HL-60 (cell line): ENCODE measurements around the gene GNG2.
A peak's percentile ranks its signal among the peaks of the same experiment; 100 is the strongest.

Source experiments
- DNase-seq, 2 experiments: peaks; one replicate each; pipeline ENCODE4 v3.0.0-alpha.2; 2010 to 2020; ENCODE audit warnings: low read depth in 1 of 2, low spot score in 1 of 2
- H3K27ac ChIP-seq: fragments of 250-450 bp; sonication (Bioruptor Pico); replicated peaks from 2 replicates; pipeline ENCODE4 v1.5.1; 2020; ENCODE audit warnings: mild to moderate bottlenecking, moderate library complexity
- H3K27me3 ChIP-seq: fragments of 250-450 bp; sonication (Bioruptor Pico); 2 replicates; pipeline ENCODE4 v1.5.1; 2021; ENCODE audit warnings: mild to moderate bottlenecking, moderate library complexity; ENCODE audit not compliant: insufficient read depth, poor library complexity, severe bottlenecking
- H3K4me3 ChIP-seq: replicated peaks from 2 replicates; pipeline ENCODE4 v1.5.1; 2011; ENCODE audit warnings: mild to moderate bottlenecking, control low read depth, low read length; ENCODE audit not compliant: insufficient read depth
- GABPA ChIP-seq: IDR thresholded peaks from 2 replicates; pipeline ENCODE4 v1.6.1; 2012; ENCODE audit warnings: low read depth
- POLR2AphosphoS5 ChIP-seq: IDR thresholded peaks from 2 replicates; pipeline ENCODE4 v1.6.1; 2012; ENCODE audit warnings: low read depth
- SPI1 ChIP-seq: IDR thresholded peaks from 2 replicates; pipeline ENCODE4 v1.6.1; 2012; ENCODE audit warnings: low read depth, mild to moderate bottlenecking, borderline replicate concordance
- TF ChIP-seq, protein P1 (sequence below): IDR thresholded peaks from 2 replicates; pipeline ENCODE4 v1.6.1; 2012; ENCODE audit warnings: low read depth; ENCODE audit not compliant: insufficient replicate concordance
- TF ChIP-seq, protein P2 (sequence below): IDR thresholded peaks from one replicate; pipeline ENCODE4 v1.5.1; 2011; ENCODE audit warnings: low read length, control low read depth, inconsistent platforms; ENCODE audit not compliant: insufficient read depth

Gene GNG2

DNA sequence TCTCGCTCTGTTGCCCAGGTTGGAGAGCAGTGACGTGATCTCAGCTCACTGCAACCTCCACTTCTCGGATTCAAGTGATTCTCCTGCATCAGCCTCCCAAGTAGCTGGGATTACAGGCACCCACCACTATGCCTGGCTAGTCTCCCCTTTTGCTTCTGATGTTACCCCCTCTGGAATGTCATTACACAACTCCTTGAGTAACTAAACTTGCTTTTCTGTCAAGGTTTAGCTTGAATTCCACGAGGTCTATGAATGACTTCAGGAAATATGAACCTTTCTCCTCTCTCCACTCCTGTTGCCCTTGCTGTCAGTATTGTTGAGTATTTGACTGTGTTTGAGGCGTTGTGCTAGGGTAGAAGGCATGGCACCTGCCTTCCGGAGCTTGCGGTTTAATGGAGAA is 112.2 kb downstream of the GNG2 start:
- H3K27me3 ChIP-seq, result no peaks in the 10 kb centered on the region
- no peak overlapping the region for H3K4me3 ChIP-seq
- DNase-seq, result no peak
- TF ChIP-seq, protein P1, sequence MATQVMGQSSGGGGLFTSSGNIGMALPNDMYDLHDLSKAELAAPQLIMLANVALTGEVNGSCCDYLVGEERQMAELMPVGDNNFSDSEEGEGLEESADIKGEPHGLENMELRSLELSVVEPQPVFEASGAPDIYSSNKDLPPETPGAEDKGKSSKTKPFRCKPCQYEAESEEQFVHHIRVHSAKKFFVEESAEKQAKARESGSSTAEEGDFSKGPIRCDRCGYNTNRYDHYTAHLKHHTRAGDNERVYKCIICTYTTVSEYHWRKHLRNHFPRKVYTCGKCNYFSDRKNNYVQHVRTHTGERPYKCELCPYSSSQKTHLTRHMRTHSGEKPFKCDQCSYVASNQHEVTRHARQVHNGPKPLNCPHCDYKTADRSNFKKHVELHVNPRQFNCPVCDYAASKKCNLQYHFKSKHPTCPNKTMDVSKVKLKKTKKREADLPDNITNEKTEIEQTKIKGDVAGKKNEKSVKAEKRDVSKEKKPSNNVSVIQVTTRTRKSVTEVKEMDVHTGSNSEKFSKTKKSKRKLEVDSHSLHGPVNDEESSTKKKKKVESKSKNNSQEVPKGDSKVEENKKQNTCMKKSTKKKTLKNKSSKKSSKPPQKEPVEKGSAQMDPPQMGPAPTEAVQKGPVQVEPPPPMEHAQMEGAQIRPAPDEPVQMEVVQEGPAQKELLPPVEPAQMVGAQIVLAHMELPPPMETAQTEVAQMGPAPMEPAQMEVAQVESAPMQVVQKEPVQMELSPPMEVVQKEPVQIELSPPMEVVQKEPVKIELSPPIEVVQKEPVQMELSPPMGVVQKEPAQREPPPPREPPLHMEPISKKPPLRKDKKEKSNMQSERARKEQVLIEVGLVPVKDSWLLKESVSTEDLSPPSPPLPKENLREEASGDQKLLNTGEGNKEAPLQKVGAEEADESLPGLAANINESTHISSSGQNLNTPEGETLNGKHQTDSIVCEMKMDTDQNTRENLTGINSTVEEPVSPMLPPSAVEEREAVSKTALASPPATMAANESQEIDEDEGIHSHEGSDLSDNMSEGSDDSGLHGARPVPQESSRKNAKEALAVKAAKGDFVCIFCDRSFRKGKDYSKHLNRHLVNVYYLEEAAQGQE, result no peak
- TF ChIP-seq GABPA, result no peak
- TF ChIP-seq, protein P2, sequence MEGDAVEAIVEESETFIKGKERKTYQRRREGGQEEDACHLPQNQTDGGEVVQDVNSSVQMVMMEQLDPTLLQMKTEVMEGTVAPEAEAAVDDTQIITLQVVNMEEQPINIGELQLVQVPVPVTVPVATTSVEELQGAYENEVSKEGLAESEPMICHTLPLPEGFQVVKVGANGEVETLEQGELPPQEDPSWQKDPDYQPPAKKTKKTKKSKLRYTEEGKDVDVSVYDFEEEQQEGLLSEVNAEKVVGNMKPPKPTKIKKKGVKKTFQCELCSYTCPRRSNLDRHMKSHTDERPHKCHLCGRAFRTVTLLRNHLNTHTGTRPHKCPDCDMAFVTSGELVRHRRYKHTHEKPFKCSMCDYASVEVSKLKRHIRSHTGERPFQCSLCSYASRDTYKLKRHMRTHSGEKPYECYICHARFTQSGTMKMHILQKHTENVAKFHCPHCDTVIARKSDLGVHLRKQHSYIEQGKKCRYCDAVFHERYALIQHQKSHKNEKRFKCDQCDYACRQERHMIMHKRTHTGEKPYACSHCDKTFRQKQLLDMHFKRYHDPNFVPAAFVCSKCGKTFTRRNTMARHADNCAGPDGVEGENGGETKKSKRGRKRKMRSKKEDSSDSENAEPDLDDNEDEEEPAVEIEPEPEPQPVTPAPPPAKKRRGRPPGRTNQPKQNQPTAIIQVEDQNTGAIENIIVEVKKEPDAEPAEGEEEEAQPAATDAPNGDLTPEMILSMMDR, result no peak
- TF ChIP-seq POLR2AphosphoS5, result no peak
- no peak overlapping the region for H3K27ac ChIP-seq

DNA sequence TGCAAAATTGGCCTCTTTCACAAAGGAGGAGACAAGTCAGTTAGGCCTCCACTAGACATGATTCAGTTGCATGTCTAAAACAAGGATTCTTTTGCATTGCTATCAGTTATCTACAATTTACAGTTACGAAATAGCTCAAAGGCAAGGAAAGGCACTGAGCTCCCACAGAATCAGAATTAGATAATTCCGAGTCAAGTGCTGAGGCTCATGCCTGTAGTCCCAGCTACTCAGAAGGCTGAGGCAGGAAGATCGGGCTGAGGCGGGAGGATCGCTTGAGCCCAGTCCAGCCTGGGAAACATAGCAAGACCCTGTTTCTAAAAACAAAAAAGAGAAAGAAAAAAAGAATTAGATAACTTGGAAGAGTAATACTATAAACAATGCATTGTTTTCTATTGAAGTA is 116.7 kb downstream of the GNG2 start:
- H3K27me3 ChIP-seq, result no peaks in the 10 kb centered on the region
- TF ChIP-seq, protein P1, result no peak
- TF ChIP-seq SPI1, result no peak
- no peak for TF ChIP-seq POLR2AphosphoS5
- TF ChIP-seq GABPA, result no peak
- TF ChIP-seq, protein P2, result no peak
- DNase-seq, result no peak
- H3K4me3 ChIP-seq, result no peak overlapping the region
- no peak overlapping the region for H3K27ac ChIP-seq

DNA sequence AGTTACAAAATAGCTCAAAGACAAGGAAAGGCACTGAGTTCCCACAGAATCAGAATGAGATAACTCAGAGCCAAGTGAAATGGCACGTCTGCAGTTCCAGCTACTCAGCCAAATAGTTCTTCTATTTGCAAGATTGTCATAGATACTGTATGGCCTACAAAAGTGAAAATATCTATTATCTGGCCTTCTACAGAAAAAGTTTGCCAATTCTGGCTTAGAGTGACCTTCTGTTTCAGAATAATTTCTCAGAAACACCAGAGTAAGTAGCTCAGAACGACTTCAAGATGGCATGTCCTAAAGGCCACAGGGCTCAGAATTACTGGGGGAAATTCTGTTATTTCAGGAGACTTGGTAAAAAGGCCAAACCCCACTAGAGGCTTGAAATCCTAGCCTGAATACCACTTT is 118.3 kb downstream of the GNG2 start:
- TF ChIP-seq, protein P2, result no peak
- DNase-seq, result no peak
- no peaks in the 10 kb centered on the region for H3K27me3 ChIP-seq
- H3K4me3 ChIP-seq, result no peak overlapping the region
- H3K27ac ChIP-seq, result no peak overlapping the region

DNA sequence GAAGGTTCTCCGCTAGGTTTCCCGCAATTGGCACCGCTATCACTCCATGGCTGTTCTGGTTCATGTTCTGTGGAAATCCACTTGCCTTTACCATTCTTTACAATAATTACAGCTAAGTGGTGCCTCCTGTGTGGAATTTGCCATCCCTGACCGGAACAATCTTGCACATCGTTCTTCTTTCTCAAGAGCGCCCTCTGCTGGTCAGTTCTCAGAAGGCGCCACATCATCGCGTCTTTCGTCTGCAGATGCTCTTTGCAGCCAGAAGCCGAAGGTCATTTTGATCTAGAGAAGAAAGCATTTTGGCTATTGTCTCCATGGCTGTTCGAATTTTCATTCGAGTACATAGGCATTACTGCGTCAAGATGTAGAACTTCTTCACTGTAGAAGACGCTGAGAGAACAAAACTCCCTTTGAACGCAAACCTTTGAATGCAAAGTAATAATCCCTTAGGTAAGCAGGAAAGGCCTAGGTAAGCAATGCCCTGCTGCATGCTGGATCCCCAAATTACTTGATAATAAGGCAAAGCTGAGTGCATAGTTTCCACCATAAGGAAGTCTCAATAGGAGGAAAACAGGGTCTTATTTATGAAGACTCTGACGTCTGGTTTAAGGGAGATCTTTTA is 118.8 kb downstream of the GNG2 start:
- DNase-seq, result peak; percentile 48 to 73
- TF ChIP-seq, protein P2, result peak; percentile 79
- TF ChIP-seq POLR2AphosphoS5, result no peak
- no peak overlapping the region for H3K4me3 ChIP-seq
- H3K27me3 ChIP-seq, result no peaks in the 10 kb centered on the region
- no peak overlapping the region for H3K27ac ChIP-seq
